Type B pancreatic cell (in vitro differentiated cells): ENCODE measurements around the gene ATP8A2. TPM values are rescaled to one million over a fixed set of nuclear protein-coding genes. Genes with fewer than 3 reads are reported as not detected.

ENCODE experiments used
- DNase-seq: peaks from one replicate; pipeline ENCODE4 v3.0.0; 2021; ENCODE audit warnings: mixed read lengths; ENCODE audit not compliant: unreplicated experiment; ENCODE audit errors: extremely low spot score
- H3K27ac Mint-ChIP-seq: 2 replicates; pipeline ENCODE4 v1.8.0; 2021; ENCODE audit warnings: mild to moderate bottlenecking, mixed read lengths
- H3K27me3 Mint-ChIP-seq: 2 replicates; pipeline ENCODE4 v1.8.0; 2021; ENCODE audit warnings: mixed read lengths
- H3K36me3 Mint-ChIP-seq: 2 replicates; pipeline ENCODE4 v1.8.0; 2021; ENCODE audit warnings: mixed read lengths
- H3K4me1 Mint-ChIP-seq: one replicate; pipeline ENCODE4 v1.8.0; 2021; ENCODE audit warnings: mixed read lengths; ENCODE audit not compliant: unreplicated experiment
- H3K4me3 Mint-ChIP-seq: 2 replicates; pipeline ENCODE4 v1.8.0; 2021; ENCODE audit warnings: mild to moderate bottlenecking, mixed read lengths
- H3K9me3 Mint-ChIP-seq: 2 replicates; pipeline ENCODE4 v1.8.0; 2021; ENCODE audit warnings: mixed read lengths
- CTCF ChIP-seq: fragments of 200-600 bp; sonication (generic); conservative IDR thresholded peaks from 2 replicates; pipeline ENCODE4 v1.5.0; 2021; ENCODE audit warnings: antibody characterized with exemption, mild to moderate bottlenecking
- total RNA-seq: library from RNA; stranded (reverse); gene quantifications from 2 replicates; pipeline ENCODE4 v1.2.1, GENCODE V29; 2021; ENCODE audit warnings: low replicate concordance

The ATP8A2 gene
- total RNA-seq, 1 donor from 2014 or later = 13.8 TPM

- Mint-ChIP-seq H3K4me3 (no peak overlapping the region), H3K4me1 (peaks cover 43% of the 10 kb centered on the region), H3K27me3 (no peaks in the 10 kb centered on the region), H3K27ac (no peak overlapping the region), H3K9me3 (no peaks in the 10 kb centered on the region), H3K36me3 (peaks cover 8% of the 10 kb centered on the region)
- no peak for DNase-seq
- no peak for TF ChIP-seq CTCF
Measured at GRCh38 chr13:25844559-25845434, 473.0 kb downstream of the ATP8A2 start.

- H3K9me3 Mint-ChIP-seq = no peaks in the 10 kb centered on the region
- DNase-seq = no peak
- TF ChIP-seq CTCF = no peak
- H3K27ac Mint-ChIP-seq = no peak overlapping the region
- no peaks in the 10 kb centered on the region for H3K27me3 Mint-ChIP-seq
- peaks cover 8% of the 10 kb centered on the region for H3K36me3 Mint-ChIP-seq
- H3K4me3 Mint-ChIP-seq = no peak overlapping the region
- peaks cover 44% of the 10 kb centered on the region for H3K4me1 Mint-ChIP-seq
Measured at GRCh38 chr13:25846222-25846984, 474.6 kb downstream of the ATP8A2 start.

DNA sequence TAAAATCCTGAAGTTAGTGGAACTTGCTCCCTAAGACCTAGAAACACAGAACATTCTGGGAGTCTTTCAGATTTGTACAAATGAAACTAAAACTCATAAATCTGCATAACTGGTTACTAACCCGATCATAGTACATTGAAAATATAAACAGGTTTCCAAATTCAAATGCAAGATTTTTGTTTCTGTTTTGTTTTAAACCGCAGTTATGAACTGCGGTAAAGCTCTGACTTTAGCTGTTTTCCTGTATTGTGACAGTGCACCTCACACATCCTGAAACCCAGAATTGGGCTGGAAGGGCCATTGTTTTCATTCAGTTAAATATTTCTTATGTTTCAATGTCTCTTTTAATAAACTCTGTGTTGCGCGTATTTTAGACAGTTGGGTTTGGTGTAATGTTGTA, 475.4 kb downstream of the ATP8A2 start:
- no peak for DNase-seq
- Mint-ChIP-seq H3K27me3 (no peaks in the 10 kb centered on the region), H3K36me3 (peaks cover 5% of the 10 kb centered on the region), H3K4me3 (no peak overlapping the region), H3K9me3 (no peaks in the 10 kb centered on the region), H3K4me1 (peaks cover 46% of the 10 kb centered on the region), H3K27ac (no peak overlapping the region)
- no peak for TF ChIP-seq CTCF

DNA sequence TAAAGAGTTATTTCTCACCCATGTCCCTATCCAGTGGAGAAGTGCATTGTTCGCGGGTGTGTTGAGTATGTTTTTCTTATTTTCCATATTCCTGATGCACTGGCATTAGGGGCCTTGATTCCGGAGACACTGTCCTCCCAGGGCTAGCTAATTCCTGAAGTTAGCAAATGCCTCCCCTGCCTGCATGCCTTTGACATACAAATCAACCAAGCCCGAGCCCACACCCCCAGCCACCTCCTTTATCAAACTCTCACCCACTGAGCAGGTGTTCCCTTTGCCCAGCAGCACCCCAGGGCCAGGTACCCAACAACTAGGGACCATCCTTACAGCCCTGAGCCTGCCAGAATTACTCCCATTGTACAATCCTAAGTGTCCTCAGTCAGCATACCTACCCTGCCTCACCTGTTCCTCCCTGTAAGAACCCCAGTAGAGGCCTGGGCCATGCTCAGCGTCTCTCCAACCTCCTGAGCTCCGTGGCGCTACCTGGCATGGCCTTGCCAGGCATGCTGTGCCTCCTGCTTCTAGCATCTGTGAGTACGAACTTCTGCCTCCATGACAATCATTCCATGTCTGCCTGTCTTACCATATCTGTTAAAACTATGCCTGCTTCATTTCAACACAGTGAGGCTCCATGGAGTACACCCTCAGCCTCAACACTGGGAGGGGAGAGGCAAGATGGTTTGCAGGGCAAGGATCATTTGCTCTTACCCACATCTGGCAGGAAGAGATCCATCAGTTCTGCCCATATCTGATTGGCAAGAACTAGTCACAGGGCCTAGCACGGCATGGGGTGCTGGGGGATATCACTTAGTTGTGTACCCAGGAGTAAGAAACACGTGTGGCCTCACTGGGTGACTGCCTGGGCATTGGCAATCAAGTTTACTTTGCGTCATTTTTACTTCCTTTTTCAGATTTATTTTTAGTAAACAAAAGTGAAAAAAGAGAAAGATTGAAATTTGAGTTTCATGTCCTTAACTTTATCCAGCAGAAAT, 476.2 kb downstream of the ATP8A2 start:
- Mint-ChIP-seq H3K4me3 (no peak overlapping the region), H3K36me3 (peaks cover 5% of the 10 kb centered on the region), H3K4me1 (peaks cover 51% of the 10 kb centered on the region), H3K27ac (peak overlapping the region; percentile 65), H3K27me3 (no peaks in the 10 kb centered on the region), H3K9me3 (no peaks in the 10 kb centered on the region)
- no peak for DNase-seq
- no peak for TF ChIP-seq CTCF
